Loucy (cell line): ENCODE measurements around the gene UPF2.
A peak's percentile ranks its signal among the peaks of the same experiment; 100 is the strongest.

Experiments
- H2AFZ ChIP-seq: fragments of 200-600 bp; sonication (generic); 2 replicates; pipeline ENCODE4 v1.6.0; 2016; ENCODE audit warnings: antibody characterized with exemption, mild to moderate bottlenecking, low read length, moderate library complexity
- H3F3A ChIP-seq: fragments of 200-600 bp; 2 replicates; pipeline ENCODE4 v1.6.0; 2016; ENCODE audit warnings: antibody characterized with exemption, low read depth, mild to moderate bottlenecking
- H3K27me3 ChIP-seq: fragments of 200-600 bp; sonication (generic); 2 replicates; pipeline ENCODE4 v1.6.1; 2014; ENCODE audit warnings: low read length, mild to moderate bottlenecking; ENCODE audit not compliant: insufficient read depth, poor library complexity, severe bottlenecking
- H3K36me3 ChIP-seq: fragments of 200-600 bp; sonication (generic); 2 replicates; pipeline ENCODE4 v1.6.1; 2016; ENCODE audit warnings: low read length; ENCODE audit not compliant: insufficient read depth
- H3K4me1 ChIP-seq: fragments of 200-600 bp; sonication (generic); 2 replicates; pipeline ENCODE4 v1.5.1; 2014; ENCODE audit warnings: low read length, mild to moderate bottlenecking; ENCODE audit not compliant: insufficient read depth, poor library complexity, severe bottlenecking
- H3K4me2 ChIP-seq: fragments of 200-600 bp; sonication (generic); 2 replicates; pipeline ENCODE4 v1.6.0; 2014; ENCODE audit warnings: antibody characterized with exemption, low read length, low read depth, mild to moderate bottlenecking; ENCODE audit not compliant: poor library complexity, severe bottlenecking
- H3K4me3 ChIP-seq: fragments of 200-600 bp; sonication (generic); 2 replicates; pipeline ENCODE4 v1.5.1; 2014; ENCODE audit warnings: low read length, mild to moderate bottlenecking, mixed read lengths; ENCODE audit not compliant: poor library complexity, severe bottlenecking
- H3K79me2 ChIP-seq: fragments of 200-600 bp; sonication (generic); 2 replicates; pipeline ENCODE4 v1.6.1; 2014; ENCODE audit warnings: low read length; ENCODE audit not compliant: insufficient read depth
- H3K9ac ChIP-seq: fragments of 200-600 bp; sonication (generic); 2 replicates; pipeline ENCODE4 v1.6.0; 2014; ENCODE audit warnings: mild to moderate bottlenecking, low read depth, low read length, moderate library complexity; ENCODE audit not compliant: poor library complexity, severe bottlenecking
- H3K9me2 ChIP-seq: fragments of 200-600 bp; sonication (generic); replicated peaks from 2 replicates; pipeline ENCODE4 v1.6.1; 2016; ENCODE audit warnings: low read depth, low read length, mixed read lengths
- H3K9me3 ChIP-seq: fragments of 200-600 bp; sonication (generic); 2 replicates; pipeline ENCODE4 v1.6.1; 2014; ENCODE audit warnings: mild to moderate bottlenecking, antibody characterized with exemption, low read length, low read depth; ENCODE audit not compliant: insufficient read depth
- H4K20me1 ChIP-seq: fragments of 200-600 bp; sonication (generic); 2 replicates; pipeline ENCODE4 v1.6.0; 2014; ENCODE audit warnings: antibody characterized with exemption, low read length, mild to moderate bottlenecking; ENCODE audit not compliant: insufficient read depth, poor library complexity, severe bottlenecking
- EZH2phosphoT487 ChIP-seq: fragments of 200-600 bp; IDR thresholded peaks from 2 replicates; pipeline ENCODE4 v1.6.1; 2018; ENCODE audit warnings: antibody characterized with exemption, mild to moderate bottlenecking, moderate library complexity, borderline replicate concordance
- TF ChIP-seq, protein P1 (sequence below): fragments of 200-600 bp; sonication (generic); conservative IDR thresholded peaks from 2 replicates; pipeline ENCODE4 v1.5.1; 2014; ENCODE audit warnings: mild to moderate bottlenecking, antibody characterized with exemption, low read length

UPF2 gene, protein sequence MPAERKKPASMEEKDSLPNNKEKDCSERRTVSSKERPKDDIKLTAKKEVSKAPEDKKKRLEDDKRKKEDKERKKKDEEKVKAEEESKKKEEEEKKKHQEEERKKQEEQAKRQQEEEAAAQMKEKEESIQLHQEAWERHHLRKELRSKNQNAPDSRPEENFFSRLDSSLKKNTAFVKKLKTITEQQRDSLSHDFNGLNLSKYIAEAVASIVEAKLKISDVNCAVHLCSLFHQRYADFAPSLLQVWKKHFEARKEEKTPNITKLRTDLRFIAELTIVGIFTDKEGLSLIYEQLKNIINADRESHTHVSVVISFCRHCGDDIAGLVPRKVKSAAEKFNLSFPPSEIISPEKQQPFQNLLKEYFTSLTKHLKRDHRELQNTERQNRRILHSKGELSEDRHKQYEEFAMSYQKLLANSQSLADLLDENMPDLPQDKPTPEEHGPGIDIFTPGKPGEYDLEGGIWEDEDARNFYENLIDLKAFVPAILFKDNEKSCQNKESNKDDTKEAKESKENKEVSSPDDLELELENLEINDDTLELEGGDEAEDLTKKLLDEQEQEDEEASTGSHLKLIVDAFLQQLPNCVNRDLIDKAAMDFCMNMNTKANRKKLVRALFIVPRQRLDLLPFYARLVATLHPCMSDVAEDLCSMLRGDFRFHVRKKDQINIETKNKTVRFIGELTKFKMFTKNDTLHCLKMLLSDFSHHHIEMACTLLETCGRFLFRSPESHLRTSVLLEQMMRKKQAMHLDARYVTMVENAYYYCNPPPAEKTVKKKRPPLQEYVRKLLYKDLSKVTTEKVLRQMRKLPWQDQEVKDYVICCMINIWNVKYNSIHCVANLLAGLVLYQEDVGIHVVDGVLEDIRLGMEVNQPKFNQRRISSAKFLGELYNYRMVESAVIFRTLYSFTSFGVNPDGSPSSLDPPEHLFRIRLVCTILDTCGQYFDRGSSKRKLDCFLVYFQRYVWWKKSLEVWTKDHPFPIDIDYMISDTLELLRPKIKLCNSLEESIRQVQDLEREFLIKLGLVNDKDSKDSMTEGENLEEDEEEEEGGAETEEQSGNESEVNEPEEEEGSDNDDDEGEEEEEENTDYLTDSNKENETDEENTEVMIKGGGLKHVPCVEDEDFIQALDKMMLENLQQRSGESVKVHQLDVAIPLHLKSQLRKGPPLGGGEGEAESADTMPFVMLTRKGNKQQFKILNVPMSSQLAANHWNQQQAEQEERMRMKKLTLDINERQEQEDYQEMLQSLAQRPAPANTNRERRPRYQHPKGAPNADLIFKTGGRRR

DNA sequence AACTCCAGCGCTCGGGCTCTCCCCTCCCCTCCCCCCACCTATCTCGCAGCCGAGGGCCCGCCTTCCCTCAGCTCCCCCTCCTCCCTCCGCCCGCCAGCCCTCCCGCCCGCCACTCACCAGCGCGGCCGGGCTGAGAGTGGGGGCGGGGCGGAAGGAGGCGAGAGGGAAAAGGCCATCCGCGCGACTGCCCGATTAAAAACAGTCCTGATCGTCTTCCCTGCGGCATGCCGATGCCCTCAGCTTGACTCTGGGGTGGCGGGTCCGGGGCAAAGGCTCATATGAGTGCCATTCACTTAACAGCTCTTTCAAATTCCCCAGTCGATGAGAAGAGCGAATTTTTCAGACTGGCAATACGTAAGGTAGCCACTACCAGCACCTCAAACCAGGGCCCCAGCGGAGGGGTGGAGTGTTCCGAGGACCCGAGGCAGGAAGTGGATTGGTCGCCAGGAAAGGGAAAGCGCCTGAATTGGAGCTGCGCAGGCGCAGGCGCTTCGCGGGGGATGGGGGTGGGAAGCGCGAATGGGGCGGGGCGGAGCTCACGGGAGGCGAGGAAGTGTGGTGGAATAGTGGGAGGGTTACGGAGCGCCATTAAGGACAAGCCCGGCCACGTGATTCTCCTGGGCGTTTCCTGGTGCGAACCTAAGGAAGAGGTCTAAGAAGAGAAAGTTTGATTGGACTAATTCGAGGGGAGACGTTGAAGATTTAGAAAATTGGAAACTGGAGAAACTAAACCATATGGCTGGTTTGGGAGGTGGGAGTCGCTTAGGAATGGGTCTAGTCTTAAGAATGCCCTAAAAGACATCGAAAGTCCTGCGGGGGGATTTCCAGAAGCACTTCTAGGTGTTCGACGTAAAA is at the start of gene UPF2:
UPF2 (minus strand) TSS at position 13 of the 855 bp plus-strand sequence. CDS start 7,386 bp downstream, outside the sequence.
- H3K27me3 ChIP-seq, result no peaks in the 10 kb centered on the region

DNA sequence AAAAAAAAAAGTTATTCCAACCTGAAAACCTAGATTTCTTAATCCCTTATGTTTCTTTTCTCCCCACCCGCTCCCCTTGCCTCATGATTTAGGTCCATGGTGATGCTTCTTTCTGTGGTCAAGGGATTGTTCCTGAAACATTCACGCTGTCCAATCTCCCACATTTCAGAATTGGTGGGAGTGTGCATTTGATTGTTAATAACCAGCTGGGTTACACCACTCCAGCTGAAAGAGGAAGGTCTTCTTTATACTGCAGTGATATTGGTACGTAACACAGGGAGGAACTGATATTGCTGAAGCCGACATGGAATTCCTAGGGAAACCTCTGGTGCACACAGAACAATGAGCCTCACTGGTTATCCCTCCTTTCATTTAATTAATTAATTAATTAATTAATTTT is 48.8 kb upstream of the UPF2 start:
- Histone ChIP-seq H3K27me3 (no peaks in the 10 kb centered on the region), H3K9ac (no peak overlapping the region), H3K4me3 (no peak overlapping the region), H3F3A (no peaks in the 10 kb centered on the region), H2AFZ (no peak overlapping the region), H3K9me3 (no peaks in the 10 kb centered on the region), H3K4me1 (no peaks in the 10 kb centered on the region), H3K79me2 (no peaks in the 10 kb centered on the region), H3K36me3 (no peaks in the 10 kb centered on the region), H3K4me2 (no peak overlapping the region), H4K20me1 (no peaks in the 10 kb centered on the region), H3K9me2 (no peaks in the 10 kb centered on the region)
- TF ChIP-seq EZH2phosphoT487, result no peak
- TF ChIP-seq, protein P1, sequence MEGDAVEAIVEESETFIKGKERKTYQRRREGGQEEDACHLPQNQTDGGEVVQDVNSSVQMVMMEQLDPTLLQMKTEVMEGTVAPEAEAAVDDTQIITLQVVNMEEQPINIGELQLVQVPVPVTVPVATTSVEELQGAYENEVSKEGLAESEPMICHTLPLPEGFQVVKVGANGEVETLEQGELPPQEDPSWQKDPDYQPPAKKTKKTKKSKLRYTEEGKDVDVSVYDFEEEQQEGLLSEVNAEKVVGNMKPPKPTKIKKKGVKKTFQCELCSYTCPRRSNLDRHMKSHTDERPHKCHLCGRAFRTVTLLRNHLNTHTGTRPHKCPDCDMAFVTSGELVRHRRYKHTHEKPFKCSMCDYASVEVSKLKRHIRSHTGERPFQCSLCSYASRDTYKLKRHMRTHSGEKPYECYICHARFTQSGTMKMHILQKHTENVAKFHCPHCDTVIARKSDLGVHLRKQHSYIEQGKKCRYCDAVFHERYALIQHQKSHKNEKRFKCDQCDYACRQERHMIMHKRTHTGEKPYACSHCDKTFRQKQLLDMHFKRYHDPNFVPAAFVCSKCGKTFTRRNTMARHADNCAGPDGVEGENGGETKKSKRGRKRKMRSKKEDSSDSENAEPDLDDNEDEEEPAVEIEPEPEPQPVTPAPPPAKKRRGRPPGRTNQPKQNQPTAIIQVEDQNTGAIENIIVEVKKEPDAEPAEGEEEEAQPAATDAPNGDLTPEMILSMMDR, result no peak

More for the DNA sequence above, at the start of gene UPF2:
- Histone ChIP-seq H3K4me2 (peak within 1 kb of the TSS; percentile 89), H2AFZ (peak within 1 kb of the TSS; percentile 84), H3K79me2 (peaks cover 45% of the 10 kb centered on the region), H3K9me2 (no peaks in the 10 kb centered on the region), H3F3A (no peaks in the 10 kb centered on the region), H3K9ac (peak within 1 kb of the TSS; percentile 96), H3K36me3 (no peaks in the 10 kb centered on the region), H3K9me3 (no peaks in the 10 kb centered on the region), H3K4me1 (peaks cover 32% of the 10 kb centered on the region), H3K4me3 (peak within 1 kb of the TSS; percentile 79), H4K20me1 (peaks cover 27% of the 10 kb centered on the region)
- TF ChIP-seq, protein P1, result no peak
- no peak for TF ChIP-seq EZH2phosphoT487
